ENCODE results near the gene HDAC9. TPM values are rescaled to one million over a fixed set of nuclear protein-coding genes. Genes with fewer than 3 reads are reported as not detected.

The HDAC9 gene
- total and polyA plus RNA-seq, 12 donors: 2.6 to 23.1 (median 7.5) TPM

DNA sequence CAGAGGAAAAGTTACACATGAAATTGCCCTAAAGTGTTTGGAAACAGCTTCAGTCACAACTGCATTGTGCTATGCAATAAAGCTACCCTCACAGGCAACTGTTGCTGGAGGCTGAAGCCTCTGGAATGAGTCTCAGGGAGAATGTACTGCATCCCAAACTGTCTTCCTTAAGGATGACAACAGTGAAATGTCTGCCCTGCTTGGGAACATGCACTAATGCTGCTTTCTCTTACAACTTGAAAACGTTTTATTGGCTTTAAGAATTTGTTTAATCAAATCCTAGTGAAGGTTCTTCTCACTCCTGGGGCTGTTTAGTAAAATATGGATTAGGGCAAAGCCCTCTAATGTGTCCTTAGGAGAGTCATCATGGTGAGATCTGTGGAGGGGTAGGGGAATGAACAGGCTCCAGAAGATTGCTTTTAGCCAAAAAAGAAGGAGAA, 406.5 kb downstream of the HDAC9 start:
- no peak overlapping the region for H3K4me3 ChIP-seq
- WGBS, 4 donors: 13 to 34% (median 18%) methylated on average over 1 of the region's 1 CpG
- no peaks in the 10 kb centered on the region for H3K9me3 ChIP-seq (replicated peaks in 1 of 3)
- no peak for DNase-seq
- no peak for TF ChIP-seq POLR2A (IDR thresholded peaks at IDR 0.05)
- TF ChIP-seq, protein P1, sequence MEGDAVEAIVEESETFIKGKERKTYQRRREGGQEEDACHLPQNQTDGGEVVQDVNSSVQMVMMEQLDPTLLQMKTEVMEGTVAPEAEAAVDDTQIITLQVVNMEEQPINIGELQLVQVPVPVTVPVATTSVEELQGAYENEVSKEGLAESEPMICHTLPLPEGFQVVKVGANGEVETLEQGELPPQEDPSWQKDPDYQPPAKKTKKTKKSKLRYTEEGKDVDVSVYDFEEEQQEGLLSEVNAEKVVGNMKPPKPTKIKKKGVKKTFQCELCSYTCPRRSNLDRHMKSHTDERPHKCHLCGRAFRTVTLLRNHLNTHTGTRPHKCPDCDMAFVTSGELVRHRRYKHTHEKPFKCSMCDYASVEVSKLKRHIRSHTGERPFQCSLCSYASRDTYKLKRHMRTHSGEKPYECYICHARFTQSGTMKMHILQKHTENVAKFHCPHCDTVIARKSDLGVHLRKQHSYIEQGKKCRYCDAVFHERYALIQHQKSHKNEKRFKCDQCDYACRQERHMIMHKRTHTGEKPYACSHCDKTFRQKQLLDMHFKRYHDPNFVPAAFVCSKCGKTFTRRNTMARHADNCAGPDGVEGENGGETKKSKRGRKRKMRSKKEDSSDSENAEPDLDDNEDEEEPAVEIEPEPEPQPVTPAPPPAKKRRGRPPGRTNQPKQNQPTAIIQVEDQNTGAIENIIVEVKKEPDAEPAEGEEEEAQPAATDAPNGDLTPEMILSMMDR (IDR thresholded peaks at IDR 0.05): no peak
- no peaks in the 10 kb centered on the region for H3K36me3 ChIP-seq (replicated peaks in 1 of 2)
- H3K27me3 ChIP-seq: no peaks in the 10 kb centered on the region
- H3K27ac ChIP-seq: no peak overlapping the region
- H3K4me1 ChIP-seq (replicated peaks in 1 of 2): no peaks in the 10 kb centered on the region
- intact Hi-C loops (cut with DNase I): no loop called here

- Histone ChIP-seq H3K27ac (no peak overlapping the region), H3K36me3 (replicated peaks in 1 of 2) (no peaks in the 10 kb centered on the region), H3K4me3 (no peak overlapping the region), H3K9me3 (replicated peaks in 1 of 3) (no peaks in the 10 kb centered on the region), H3K27me3 (no peaks in the 10 kb centered on the region), H3K4me1 (replicated peaks in 1 of 2) (no peaks in the 10 kb centered on the region)
- intact Hi-C loops (cut with DNase I): no loop called here
- TF ChIP-seq, protein P1 (IDR thresholded peaks at IDR 0.05): no peak
- TF ChIP-seq POLR2A (IDR thresholded peaks at IDR 0.05): no peak
- DNase-seq: no peak
Observed at GRCh38 chr7:18902892-18903291, 407.3 kb downstream of the HDAC9 start.

GRCh38 chr7:18903695-18904094, 408.1 kb downstream of the HDAC9 start:
- Histone ChIP-seq H3K9me3 (replicated peaks in 1 of 3) (no peaks in the 10 kb centered on the region), H3K4me1 (replicated peaks in 1 of 2) (no peaks in the 10 kb centered on the region), H3K27me3 (no peaks in the 10 kb centered on the region), H3K27ac (no peak overlapping the region), H3K4me3 (no peak overlapping the region), H3K36me3 (replicated peaks in 1 of 2) (no peaks in the 10 kb centered on the region)
- TF ChIP-seq POLR2A (IDR thresholded peaks at IDR 0.05): no peak
- TF ChIP-seq, protein P1 (IDR thresholded peaks at IDR 0.05): no peak
- WGBS, 4 donors: 73 to 84% (median 78%) methylated on average over 4 of the region's 4 CpGs
- intact Hi-C loops (cut with DNase I): no loop called here
- no peak for DNase-seq

DNA sequence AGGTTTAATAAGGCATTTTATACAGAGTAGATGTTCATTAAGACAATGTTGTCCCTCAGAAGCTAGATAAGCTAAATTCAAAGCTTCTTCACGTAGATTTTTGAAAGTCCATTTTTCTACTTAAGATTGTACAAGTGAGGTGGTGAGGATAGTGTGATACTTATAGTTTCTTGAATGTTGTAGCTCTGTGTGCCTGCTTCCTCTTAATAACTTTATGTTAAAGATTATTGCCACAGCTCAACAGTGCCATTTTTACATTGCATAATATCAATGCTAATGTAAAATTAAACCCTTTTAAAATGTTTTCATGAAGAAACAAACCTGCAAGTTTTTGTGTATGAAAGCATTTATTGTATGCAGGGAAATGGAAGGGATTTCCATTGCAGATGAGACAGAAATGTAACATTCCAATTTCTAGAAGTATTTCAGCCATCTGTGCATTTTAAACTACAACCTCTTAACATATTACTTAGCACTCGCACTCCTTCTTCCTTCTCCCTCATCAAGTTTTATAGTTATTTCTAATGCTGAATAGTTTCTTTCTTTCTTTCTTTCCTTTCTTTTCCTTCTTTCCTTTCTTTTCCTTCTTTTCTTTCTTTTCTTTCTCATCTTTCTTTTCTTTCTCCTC, 409.9 kb downstream of the HDAC9 start:
- WGBS, 4 donors: 81 to 86% (median 85%) methylated on average over 2 of the region's 2 CpGs
- no peaks in the 10 kb centered on the region for H3K9me3 ChIP-seq (replicated peaks in 1 of 3)
- intact Hi-C loops (cut with DNase I): no loop called here
- H3K27ac ChIP-seq: no peak overlapping the region
- H3K4me1 ChIP-seq (replicated peaks in 1 of 2): no peaks in the 10 kb centered on the region
- no peaks in the 10 kb centered on the region for H3K36me3 ChIP-seq (replicated peaks in 1 of 2)
- no peak for TF ChIP-seq POLR2A (IDR thresholded peaks at IDR 0.05)
- TF ChIP-seq, protein P1 (IDR thresholded peaks at IDR 0.05): no peak
- H3K4me3 ChIP-seq: no peak overlapping the region
- DNase-seq: no peak
- H3K27me3 ChIP-seq: no peaks in the 10 kb centered on the region

Measured in adrenal gland (tissue), 12 donors.